ENCODE data around the gene ACTR2. TPM values are rescaled to one million over a fixed set of nuclear protein-coding genes. Genes with fewer than 3 reads are reported as not detected.

Gene ACTR2
- total and polyA plus RNA-seq, 9 donors: 33.4 to 146 (median 113) TPM

- peaks cover 4% of the 10 kb centered on the region for H3K4me1 ChIP-seq (ENCODE audit: insufficient read depth)
- no peak overlapping the region for H3K27ac ChIP-seq
- H3K9me3 ChIP-seq: no peaks in the 10 kb centered on the region
- TF ChIP-seq POLR2A (IDR thresholded peaks at IDR 0.05) (no peak), EP300 (IDR thresholded peaks at IDR 0.05) (no peak)
- TF ChIP-seq, protein P1, sequence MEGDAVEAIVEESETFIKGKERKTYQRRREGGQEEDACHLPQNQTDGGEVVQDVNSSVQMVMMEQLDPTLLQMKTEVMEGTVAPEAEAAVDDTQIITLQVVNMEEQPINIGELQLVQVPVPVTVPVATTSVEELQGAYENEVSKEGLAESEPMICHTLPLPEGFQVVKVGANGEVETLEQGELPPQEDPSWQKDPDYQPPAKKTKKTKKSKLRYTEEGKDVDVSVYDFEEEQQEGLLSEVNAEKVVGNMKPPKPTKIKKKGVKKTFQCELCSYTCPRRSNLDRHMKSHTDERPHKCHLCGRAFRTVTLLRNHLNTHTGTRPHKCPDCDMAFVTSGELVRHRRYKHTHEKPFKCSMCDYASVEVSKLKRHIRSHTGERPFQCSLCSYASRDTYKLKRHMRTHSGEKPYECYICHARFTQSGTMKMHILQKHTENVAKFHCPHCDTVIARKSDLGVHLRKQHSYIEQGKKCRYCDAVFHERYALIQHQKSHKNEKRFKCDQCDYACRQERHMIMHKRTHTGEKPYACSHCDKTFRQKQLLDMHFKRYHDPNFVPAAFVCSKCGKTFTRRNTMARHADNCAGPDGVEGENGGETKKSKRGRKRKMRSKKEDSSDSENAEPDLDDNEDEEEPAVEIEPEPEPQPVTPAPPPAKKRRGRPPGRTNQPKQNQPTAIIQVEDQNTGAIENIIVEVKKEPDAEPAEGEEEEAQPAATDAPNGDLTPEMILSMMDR (IDR thresholded peaks at IDR 0.05): no peak
- H3K36me3 ChIP-seq: no peaks in the 10 kb centered on the region
- H3K4me3 ChIP-seq: no peak overlapping the region
- intact Hi-C loops (cut with DNase I): no loop called here
- WGBS, 3 donors: 58 to 70% (median 64%) methylated on average over 6 of the region's 6 CpGs
- no peak for DNase-seq
- H3K27me3 ChIP-seq: no peaks in the 10 kb centered on the region
Measured at GRCh38 chr2:65294701-65295100, 67.1 kb downstream of the ACTR2 start.

- Histone ChIP-seq H3K4me1 (ENCODE audit: insufficient read depth) (peaks cover 14% of the 10 kb centered on the region), H3K9me3 (no peaks in the 10 kb centered on the region), H3K36me3 (no peaks in the 10 kb centered on the region), H3K4me3 (no peak overlapping the region), H3K27ac (no peak overlapping the region), H3K27me3 (no peaks in the 10 kb centered on the region)
- intact Hi-C loops (cut with DNase I): no loop called here
- DNase-seq: no peak
- TF ChIP-seq EP300 (IDR thresholded peaks at IDR 0.05) (no peak), POLR2A (IDR thresholded peaks at IDR 0.05) (no peak)
- TF ChIP-seq, protein P1 (IDR thresholded peaks at IDR 0.05): no peak
- WGBS, 3 donors: 91 to 94% (median 91%) methylated on average over 7 of the region's 7 CpGs
Measured at GRCh38 chr2:65296971-65297370, 69.3 kb downstream of the ACTR2 start.

GRCh38 chr2:65297544-65297943 lies 69.9 kb downstream of the ACTR2 start:
- H3K27me3 ChIP-seq: no peaks in the 10 kb centered on the region
- H3K4me1 ChIP-seq (ENCODE audit: insufficient read depth): peaks cover 13% of the 10 kb centered on the region
- intact Hi-C loops (cut with DNase I): no loop called here
- no peaks in the 10 kb centered on the region for H3K36me3 ChIP-seq
- WGBS, 3 donors: 91% methylated on average over 9 of the region's 9 CpGs
- no peak for TF ChIP-seq POLR2A (IDR thresholded peaks at IDR 0.05)
- TF ChIP-seq EP300 (IDR thresholded peaks at IDR 0.05): no peak
- TF ChIP-seq, protein P1 (IDR thresholded peaks at IDR 0.05): no peak
- DNase-seq: no peak
- H3K27ac ChIP-seq: no peak overlapping the region
- no peak overlapping the region for H3K4me3 ChIP-seq
- no peaks in the 10 kb centered on the region for H3K9me3 ChIP-seq

DNA sequence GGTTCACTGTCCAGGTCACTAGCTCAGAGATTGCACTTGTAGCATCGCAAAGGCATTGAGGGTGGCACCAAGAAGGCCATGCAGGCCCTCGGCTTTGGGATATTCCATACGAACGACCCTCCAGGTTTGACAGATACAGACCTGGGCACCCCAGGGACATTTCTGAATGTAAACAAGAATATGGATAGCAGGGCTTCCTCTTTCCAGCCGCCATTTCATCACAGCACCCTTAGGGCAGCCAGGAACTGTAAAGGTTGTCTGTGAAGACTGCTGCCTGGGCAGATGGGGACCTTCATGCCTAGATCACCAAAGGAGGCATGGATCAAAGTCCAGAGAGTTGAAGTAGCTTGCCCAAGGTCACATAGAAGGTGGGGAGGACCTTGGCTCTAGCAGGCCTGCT lies 70.5 kb downstream of the ACTR2 start:
- Histone ChIP-seq H3K9me3 (no peaks in the 10 kb centered on the region), H3K4me3 (no peak overlapping the region), H3K27ac (no peak overlapping the region), H3K36me3 (no peaks in the 10 kb centered on the region), H3K4me1 (ENCODE audit: insufficient read depth) (peaks cover 13% of the 10 kb centered on the region), H3K27me3 (no peaks in the 10 kb centered on the region)
- 87 to 91% (median 89%) methylated on average over 5 of the region's 5 CpGs for WGBS, 3 donors
- no peak for DNase-seq
- intact Hi-C loops (cut with DNase I): no loop called here
- no peak for TF ChIP-seq EP300 (IDR thresholded peaks at IDR 0.05)
- TF ChIP-seq POLR2A (IDR thresholded peaks at IDR 0.05): no peak
- TF ChIP-seq, protein P1 (IDR thresholded peaks at IDR 0.05): no peak
